CD4-positive, alpha-beta T cell treated with Interleukin-2 at 100 ng/mL for 4 hours (primary cell): ENCODE data around the gene DNAJC5.
"Not testable (repeated sequence)": the region's sequence is repeated elsewhere in the genome, so short reads cannot be mapped to it uniquely, and the experiment has no call there.

Experiments used
- DNase-seq: peaks from one replicate; pipeline ENCODE4 v3.0.0-alpha.2; 2020; ENCODE audit warnings: low spot score

DNAJC5 gene

DNA sequence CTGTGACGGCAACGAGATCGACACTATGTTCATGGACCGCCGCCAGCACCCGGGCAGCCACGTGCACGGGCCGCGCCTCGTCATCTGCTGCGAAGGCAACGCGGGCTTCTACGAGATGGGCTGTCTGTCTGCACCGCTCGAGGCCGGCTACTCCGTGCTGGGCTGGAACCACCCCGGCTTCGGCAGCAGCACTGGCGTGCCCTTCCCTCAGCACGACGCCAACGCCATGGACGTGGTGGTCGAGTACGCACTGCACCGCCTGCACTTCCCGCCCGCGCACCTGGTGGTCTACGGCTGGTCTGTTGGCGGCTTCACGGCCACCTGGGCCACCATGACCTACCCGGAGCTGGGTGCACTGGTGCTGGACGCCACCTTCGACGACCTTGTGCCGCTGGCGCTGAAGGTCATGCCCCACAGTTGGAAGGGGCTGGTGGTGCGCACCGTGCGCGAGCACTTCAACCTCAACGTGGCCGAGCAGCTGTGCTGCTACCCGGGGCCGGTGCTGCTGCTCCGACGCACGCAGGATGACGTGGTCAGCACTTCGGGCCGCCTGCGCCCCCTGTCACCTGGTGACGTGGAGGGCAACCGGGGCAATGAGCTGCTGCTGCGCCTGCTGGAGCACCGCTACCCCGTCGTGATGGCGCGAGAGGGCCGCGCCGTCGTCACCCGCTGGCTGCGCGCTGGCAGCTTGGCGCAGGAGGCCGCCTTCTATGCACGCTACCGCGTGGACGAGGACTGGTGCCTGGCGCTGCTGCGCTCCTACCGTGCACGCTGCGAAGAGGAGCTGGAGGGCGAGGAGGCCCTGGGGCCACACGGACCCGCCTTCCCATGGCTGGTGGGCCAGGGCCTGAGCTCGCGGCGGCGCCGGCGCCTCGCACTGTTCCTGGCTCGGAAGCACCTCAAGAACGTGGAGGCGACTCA lies 32.7 kb upstream of the DNAJC5 start:
- no peak for DNase-seq

- DNase-seq: no peak
Measured at GRCh38 chr20:63863021-63863797, 31.7 kb upstream of the DNAJC5 start.

DNA sequence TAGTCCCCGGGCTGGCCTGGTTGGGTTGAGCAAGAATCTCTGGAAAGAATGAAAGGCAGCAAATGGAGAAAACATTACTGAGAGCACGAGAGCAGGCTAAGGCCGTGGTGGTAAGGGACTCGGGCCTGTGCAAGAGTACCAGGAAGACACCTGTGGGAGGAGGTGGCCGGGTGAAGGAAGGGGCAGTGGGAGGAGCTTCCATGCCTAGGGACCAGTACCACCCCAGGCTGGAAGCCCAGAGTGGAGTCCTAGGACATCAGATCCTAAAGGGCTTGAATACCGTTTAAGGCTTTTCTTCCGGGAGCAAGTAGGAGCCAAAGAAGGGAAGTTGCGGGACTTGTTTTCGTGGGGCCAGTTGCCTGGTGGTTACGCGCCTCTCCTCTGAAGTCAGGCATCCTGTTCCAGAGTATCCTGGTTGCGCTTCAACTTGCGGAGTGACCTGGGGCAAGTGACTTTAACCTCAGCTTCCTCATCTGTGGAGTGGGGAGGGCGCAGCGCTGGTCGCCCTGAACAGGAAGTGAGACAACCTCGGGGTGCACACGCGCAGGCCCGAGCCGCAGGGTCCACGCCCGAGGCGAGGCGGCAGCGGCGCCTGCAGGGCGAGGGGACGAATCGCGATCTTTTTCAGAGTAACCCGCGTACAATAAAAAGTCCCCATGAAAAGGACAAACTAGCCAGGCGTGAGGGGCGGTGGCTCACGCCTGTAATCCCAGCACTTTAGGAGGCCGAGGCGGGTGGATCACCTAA lies 31.0 kb upstream of the DNAJC5 start:
- peak; percentile 83 for DNase-seq

- DNase-seq: no peak
Measured at GRCh38 chr20:63864545-63864977, 30.4 kb upstream of the DNAJC5 start.

GRCh38 chr20:63864978-63865640 lies 29.8 kb upstream of the DNAJC5 start, which contains the start of gene TPD52L2:
TPD52L2 (plus strand) TSS chr20:63865270; CDS start chr20:63865366, 96 bp downstream.
- peak; percentile 99 for DNase-seq

DNA sequence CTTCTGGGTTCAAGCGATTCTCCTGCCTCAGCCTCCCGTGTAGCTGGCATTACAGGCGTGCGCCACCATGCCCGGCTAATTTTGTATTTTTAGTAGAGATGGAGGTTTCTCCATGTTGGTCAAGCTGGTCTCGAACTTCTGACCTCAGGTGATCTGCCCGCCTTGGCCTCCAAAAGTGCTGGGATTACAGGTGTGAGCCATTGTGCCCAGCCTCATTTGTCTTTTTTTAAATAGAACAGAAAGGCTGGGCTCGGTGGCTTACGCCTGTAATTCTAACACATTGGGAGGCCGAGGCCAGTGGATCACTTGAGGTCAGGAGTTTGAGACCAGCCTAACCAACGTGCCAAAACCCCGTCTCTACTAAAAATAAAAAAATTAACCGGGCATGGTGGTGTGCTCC lies 27.9 kb upstream of the DNAJC5 start:
- not testable (repeated sequence) for DNase-seq

DNA sequence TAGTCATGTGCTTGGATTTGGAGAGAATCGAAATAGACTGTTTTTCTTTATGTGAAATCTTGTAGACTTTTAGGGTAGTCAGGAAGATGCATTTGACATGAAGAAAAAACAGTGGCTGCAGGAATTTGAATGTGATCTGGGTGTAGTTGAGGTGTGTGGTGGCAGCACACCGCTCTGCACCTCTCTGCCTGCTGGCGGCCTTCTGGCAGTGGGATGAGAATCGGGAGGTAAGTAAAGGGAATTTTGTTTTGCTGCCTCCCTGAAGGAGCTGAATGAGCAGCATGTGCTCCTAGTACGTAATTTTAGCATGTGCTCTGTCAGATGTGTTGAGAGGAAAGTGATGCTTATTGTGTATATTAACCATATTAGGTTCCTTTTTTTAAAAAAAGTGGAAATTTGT lies 26.7 kb upstream of the DNAJC5 start:
- no peak for DNase-seq

GRCh38 chr20:63873477-63873971 lies 21.4 kb upstream of the DNAJC5 start:
- peak; percentile 44 for DNase-seq

GRCh38 chr20:63874241-63874640 lies 20.7 kb upstream of the DNAJC5 start:
- not testable (repeated sequence) for DNase-seq

DNA sequence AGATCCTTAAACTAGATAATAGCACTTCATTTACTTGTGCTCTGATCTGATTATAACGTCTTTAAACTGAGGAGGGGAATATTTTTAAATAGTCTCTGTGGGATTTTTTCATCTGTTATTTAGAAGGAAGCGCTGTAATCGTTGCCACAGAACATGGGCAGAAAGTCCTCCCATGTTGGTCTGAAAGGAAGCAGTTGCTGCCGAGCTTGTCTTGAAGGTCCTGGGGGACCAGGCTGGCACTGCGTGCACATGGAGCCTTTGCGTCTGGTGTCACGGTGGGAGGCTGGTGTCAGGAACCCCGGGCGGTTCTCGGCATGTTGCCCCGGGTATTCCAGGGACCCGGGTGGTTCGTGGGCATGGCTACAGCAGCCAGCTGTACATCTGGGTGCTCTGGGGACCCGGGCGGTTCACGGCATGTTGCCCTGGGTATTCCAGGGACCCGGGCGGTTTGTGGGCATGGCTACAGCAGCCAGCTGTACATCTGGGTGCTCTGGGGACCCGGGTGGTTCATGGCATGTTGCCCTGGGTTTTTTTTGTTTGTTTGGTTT lies 18.4 kb upstream of the DNAJC5 start:
- DNase-seq: no peak

DNA sequence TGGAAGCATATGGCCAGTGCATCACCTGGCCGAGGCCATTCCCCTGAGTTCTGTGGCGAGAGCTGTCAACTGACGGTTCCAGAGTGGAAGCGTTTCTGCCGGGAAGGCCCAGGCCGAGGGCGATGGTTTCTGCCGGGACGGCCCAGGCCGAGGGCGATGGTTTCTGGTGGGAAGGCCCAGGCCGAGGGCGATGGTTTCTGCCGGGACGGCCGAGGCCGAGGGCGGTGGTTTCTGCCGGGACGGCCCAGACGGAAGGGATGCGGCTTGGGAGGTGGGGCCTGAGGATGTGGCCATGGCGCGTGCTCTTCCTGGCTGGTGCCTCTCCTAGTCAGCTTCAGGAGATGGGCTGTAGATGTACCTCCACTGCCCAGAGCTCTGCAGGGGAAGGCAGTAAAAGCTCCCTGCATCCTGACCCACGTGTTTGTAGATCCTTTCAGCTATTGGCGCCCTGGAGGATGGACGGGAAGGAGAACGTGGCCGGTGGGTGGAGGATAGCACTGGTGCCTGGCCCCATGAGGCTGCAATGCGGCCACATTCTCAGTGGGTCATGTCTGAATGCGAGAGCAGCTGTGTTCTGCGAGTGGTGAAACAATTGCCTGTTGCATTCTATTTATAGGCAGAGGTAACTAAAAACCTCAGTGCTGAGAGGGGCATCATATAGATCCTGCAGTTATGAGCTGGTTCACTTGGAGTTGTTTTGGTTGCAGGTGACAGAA lies 17.0 kb upstream of the DNAJC5 start:
- DNase-seq: no peak

- DNase-seq: no peak
Measured at GRCh38 chr20:63878899-63879663, 15.8 kb upstream of the DNAJC5 start.

- DNase-seq: not testable (repeated sequence)
Measured at GRCh38 chr20:63880901-63881300, 14.0 kb upstream of the DNAJC5 start.

- no peak for DNase-seq
Measured at GRCh38 chr20:63881451-63882226, 13.3 kb upstream of the DNAJC5 start.

DNA sequence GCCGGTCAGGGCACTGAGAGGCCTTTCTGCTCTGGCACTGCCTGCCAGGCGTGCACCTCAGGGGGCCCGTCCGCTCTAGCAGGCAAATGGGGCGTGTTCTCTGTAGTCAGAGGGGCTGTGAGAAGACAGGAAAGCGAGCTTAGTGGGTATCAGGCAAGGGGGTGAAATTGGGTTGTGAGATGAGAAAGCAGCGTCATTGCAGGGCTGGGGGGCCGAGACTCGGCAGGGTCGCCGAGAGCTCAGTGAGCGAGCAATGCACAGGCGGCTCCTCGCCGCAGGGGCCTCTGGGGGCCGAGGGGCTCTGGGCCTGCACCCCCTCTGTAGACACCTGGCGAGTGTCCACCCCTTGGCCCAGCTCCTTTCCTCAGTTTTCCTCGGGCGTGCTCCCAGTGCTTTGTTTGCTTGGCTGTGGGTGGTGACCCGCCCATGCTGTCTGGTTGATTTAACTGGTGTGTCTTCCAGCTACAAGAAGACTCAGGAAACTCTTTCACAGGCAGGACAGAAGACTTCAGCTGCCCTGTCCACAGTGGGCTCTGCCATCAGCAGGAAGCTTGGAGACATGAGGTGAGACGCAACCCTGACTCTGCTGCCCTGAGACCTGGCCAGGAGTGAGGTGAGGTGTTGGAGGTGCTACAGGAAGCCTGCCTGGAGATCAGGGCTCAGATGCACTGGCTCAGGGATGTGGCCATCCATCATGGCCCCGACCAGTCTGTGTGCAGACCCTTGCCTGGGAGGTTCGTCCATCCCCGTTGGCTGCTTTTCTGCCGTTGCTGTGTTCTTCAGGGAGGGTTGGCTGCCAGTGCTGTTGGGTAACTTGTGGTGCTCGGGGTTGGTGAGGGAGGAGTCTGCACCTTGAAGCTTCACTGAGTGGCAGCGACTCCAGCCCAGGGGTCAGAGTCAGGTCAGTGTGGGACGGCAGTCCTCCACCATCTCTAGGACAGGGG lies 12.4 kb upstream of the DNAJC5 start:
- DNase-seq: no peak

- DNase-seq: no peak
Measured at GRCh38 chr20:63883201-63883593, 11.7 kb upstream of the DNAJC5 start.

DNA sequence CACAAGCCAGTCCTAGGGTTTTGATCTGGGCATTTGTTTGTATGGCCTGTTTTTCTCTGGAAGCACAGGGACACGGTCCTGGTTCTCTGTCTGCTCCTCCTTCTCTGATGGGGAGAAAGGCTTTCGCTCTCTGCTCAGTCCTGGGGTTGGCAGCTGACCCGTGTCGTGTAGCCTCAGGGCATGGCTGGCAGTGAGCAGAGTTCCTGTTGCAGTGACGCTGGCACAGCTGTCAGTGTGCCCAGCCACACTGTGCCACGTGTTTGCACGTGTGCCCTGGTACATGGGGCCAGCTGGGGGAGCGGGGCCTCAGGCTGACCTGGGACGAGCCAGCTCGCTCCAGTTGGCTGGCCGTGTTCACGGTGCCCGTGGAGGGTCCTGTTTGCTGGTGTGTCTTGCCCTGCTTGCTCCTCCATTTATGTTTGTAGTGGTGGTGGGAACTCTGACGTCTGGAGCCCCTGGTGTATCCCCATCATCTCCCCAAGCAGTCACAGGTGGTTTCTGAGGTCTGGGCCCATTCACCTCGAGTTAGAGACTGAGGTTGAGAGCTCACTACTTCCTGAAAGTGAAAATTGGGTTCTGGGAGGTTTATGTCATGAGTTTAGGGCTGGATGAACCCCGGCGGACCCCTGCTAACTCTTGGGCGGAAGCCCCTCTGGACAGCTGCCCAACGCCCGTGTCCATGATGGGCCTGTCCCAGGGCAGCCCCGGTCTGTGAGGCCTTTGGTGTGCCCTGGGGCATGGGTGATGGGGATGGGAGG lies 10.2 kb upstream of the DNAJC5 start:
- DNase-seq: no peak
